ENCODE data around the gene RFWD3.
A peak's percentile ranks its signal among the peaks of the same experiment; 100 is the strongest.

Gene RFWD3

GRCh38 chr16:74592847-74593246 is 73.8 kb downstream of the RFWD3 start:
- intact Hi-C loops (cut with DNase I): no loop called here
- no peak for DNase-seq

GRCh38 chr16:74591876-74592650 is 74.6 kb downstream of the RFWD3 start:
- intact Hi-C loops (cut with DNase I): no loop called here
- peak in 2 of 42 donors; percentile 19 to 24 for DNase-seq

GRCh38 chr16:74586948-74587347 is 79.7 kb downstream of the RFWD3 start:
- no peak for DNase-seq
- intact Hi-C loops (cut with DNase I): no loop called here

- intact Hi-C loops (cut with DNase I): no loop called here
- DNase-seq: peak in 1 of 42 donors; percentile 8
Measured at GRCh38 chr16:74585846-74586443, 80.7 kb downstream of the RFWD3 start.

- DNase-seq: no peak
- intact Hi-C loops (cut with DNase I): no loop called here
Measured at GRCh38 chr16:74583926-74584666, 82.6 kb downstream of the RFWD3 start.

- intact Hi-C loops (cut with DNase I): no loop called here
- DNase-seq: no peak
Measured at GRCh38 chr16:74582970-74583369, 83.7 kb downstream of the RFWD3 start.

GRCh38 chr16:74580833-74581232 is 85.8 kb downstream of the RFWD3 start:
- no peak for DNase-seq
- intact Hi-C loops (cut with DNase I): no loop called here

GRCh38 chr16:74578838-74579237 is 87.8 kb downstream of the RFWD3 start:
- DNase-seq: no peak
- intact Hi-C loops (cut with DNase I): no loop called here

GRCh38 chr16:74578433-74578832 is 88.2 kb downstream of the RFWD3 start:
- intact Hi-C loops (cut with DNase I): no loop called here
- DNase-seq: no peak

- intact Hi-C loops (cut with DNase I): no loop called here
- DNase-seq: no peak
Measured at GRCh38 chr16:74577882-74578366, 88.8 kb downstream of the RFWD3 start.

- no peak for DNase-seq
- intact Hi-C loops (cut with DNase I): no loop called here
Measured at GRCh38 chr16:74575807-74576643, 90.7 kb downstream of the RFWD3 start.

GRCh38 chr16:74575175-74575806 is 91.4 kb downstream of the RFWD3 start:
- peak in 2 of 42 donors; percentile 15 to 26 for DNase-seq
- intact Hi-C loops (cut with DNase I): no loop called here

GRCh38 chr16:74574146-74574545 is 92.5 kb downstream of the RFWD3 start:
- intact Hi-C loops (cut with DNase I): no loop called here
- DNase-seq: no peak

GRCh38 chr16:74573622-74574021 is 93.1 kb downstream of the RFWD3 start:
- DNase-seq: no peak
- intact Hi-C loops (cut with DNase I): no loop called here
